ENCODE results near the gene MAN1A2.
"Not testable (repeated sequence)": the region's sequence is repeated elsewhere in the genome, so short reads cannot be mapped to it uniquely, and the experiment has no call there.

MAN1A2 gene

GRCh38 chr1:117447661-117448060, 80.4 kb downstream of the MAN1A2 start:
- no peak overlapping the region for H3K4me3 ChIP-seq (ENCODE audit: low read depth, low read length)
- H3K36me3 ChIP-seq (ENCODE audit: control insufficient read depth, insufficient read depth, low read length): no peaks in the 10 kb centered on the region
- no peak overlapping the region for H3K9ac ChIP-seq (ENCODE audit: low read depth, low read length)
- no peaks in the 10 kb centered on the region; the same call in 1 of the 2 replicates for H3K4me1 ChIP-seq (ENCODE audit: control insufficient read depth, insufficient read depth, low read length)
- H3K27me3 ChIP-seq (ENCODE audit: control insufficient read depth, insufficient read depth, low read length): no peaks in the 10 kb centered on the region
- no peak overlapping the region for H3K27ac ChIP-seq (ENCODE audit: low read depth, low read length)
- H3K9me3 ChIP-seq (ENCODE audit: control insufficient read depth, insufficient read depth, low read length): no peaks in the 10 kb centered on the region; the same call in 1 of the 2 replicates

- no peak overlapping the region for H3K9ac ChIP-seq (ENCODE audit: low read depth, low read length)
- H3K4me1 ChIP-seq (ENCODE audit: control insufficient read depth, insufficient read depth, low read length): no peaks in the 10 kb centered on the region
- H3K9me3 ChIP-seq (ENCODE audit: control insufficient read depth, insufficient read depth, low read length): no peaks in the 10 kb centered on the region; the same call in 1 of the 2 replicates
- H3K27ac ChIP-seq (ENCODE audit: low read depth, low read length): no peak overlapping the region
- no peak overlapping the region for H3K4me3 ChIP-seq (ENCODE audit: low read depth, low read length)
- H3K36me3 ChIP-seq (ENCODE audit: control insufficient read depth, insufficient read depth, low read length): no peaks in the 10 kb centered on the region
- no peaks in the 10 kb centered on the region for H3K27me3 ChIP-seq (ENCODE audit: control insufficient read depth, insufficient read depth, low read length)
Measured at GRCh38 chr1:117452216-117452615, 85.0 kb downstream of the MAN1A2 start.

DNA sequence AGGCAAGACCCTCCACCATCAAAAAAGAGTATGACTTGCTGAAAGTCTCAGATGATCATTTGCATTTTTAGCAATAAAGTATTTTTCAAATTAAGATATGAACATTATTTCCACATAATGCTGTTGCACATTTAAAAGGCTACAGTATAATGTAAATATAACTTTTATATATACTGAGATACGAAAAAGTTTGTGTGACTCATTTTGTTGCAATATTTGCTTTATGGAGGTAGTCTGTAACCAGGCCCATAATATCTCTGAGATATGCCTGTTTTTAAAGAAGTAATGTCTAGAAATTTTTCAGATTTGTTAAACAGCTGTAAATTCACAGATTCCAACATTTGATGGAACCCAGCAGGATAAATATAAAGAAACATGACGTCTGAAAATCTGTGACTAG, 86.7 kb downstream of the MAN1A2 start:
- Histone ChIP-seq H3K9ac (ENCODE audit: low read depth, low read length) (no peak overlapping the region), H3K36me3 (ENCODE audit: control insufficient read depth, insufficient read depth, low read length) (no peaks in the 10 kb centered on the region), H3K4me3 (ENCODE audit: low read depth, low read length) (no peak overlapping the region), H3K9me3 (ENCODE audit: control insufficient read depth, insufficient read depth, low read length) (no peaks in the 10 kb centered on the region; the same call in 1 of the 2 replicates), H3K27ac (ENCODE audit: low read depth, low read length) (no peak overlapping the region), H3K4me1 (ENCODE audit: control insufficient read depth, insufficient read depth, low read length) (no peaks in the 10 kb centered on the region), H3K27me3 (ENCODE audit: control insufficient read depth, insufficient read depth, low read length) (no peaks in the 10 kb centered on the region)

- H3K27me3 ChIP-seq (ENCODE audit: control insufficient read depth, insufficient read depth, low read length); H3K27ac ChIP-seq (ENCODE audit: low read depth, low read length); H3K36me3 ChIP-seq (ENCODE audit: control insufficient read depth, insufficient read depth, low read length); H3K9me3 ChIP-seq (ENCODE audit: control insufficient read depth, insufficient read depth, low read length); H3K9ac ChIP-seq (ENCODE audit: low read depth, low read length); H3K4me1 ChIP-seq (ENCODE audit: control insufficient read depth, insufficient read depth, low read length); H3K4me3 ChIP-seq (ENCODE audit: low read depth, low read length): not testable (repeated sequence)
Measured at GRCh38 chr1:117458410-117458809, 91.2 kb downstream of the MAN1A2 start.

DNA sequence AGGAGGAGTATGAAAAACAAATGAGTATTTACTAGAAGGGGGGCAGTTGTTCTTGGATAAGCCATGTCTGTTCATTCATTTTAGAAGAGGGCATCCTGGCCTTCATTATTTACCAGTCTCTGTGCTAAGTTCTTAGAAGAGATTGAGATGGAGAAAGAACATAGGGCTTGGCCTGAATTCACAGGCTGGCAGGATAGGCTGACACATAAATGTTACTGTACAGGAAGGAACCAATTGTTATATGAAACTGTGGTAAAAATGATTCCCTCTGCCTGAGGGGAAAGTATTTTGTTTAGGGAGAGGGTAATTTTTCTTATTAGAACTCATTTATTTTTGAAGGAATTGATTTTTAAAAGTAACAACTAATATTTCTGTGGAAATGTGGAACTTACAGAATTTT, 99.5 kb downstream of the MAN1A2 start:
- Histone ChIP-seq H3K36me3 (ENCODE audit: control insufficient read depth, insufficient read depth, low read length) (no peaks in the 10 kb centered on the region), H3K27ac (ENCODE audit: low read depth, low read length) (no peak overlapping the region), H3K4me1 (ENCODE audit: control insufficient read depth, insufficient read depth, low read length) (no peaks in the 10 kb centered on the region), H3K9me3 (ENCODE audit: control insufficient read depth, insufficient read depth, low read length) (no peaks in the 10 kb centered on the region), H3K27me3 (ENCODE audit: control insufficient read depth, insufficient read depth, low read length) (no peaks in the 10 kb centered on the region), H3K4me3 (ENCODE audit: low read depth, low read length) (no peak overlapping the region), H3K9ac (ENCODE audit: low read depth, low read length) (no peak overlapping the region)

GRCh38 chr1:117467336-117467735, 100.1 kb downstream of the MAN1A2 start:
- H3K4me3 ChIP-seq (ENCODE audit: low read depth, low read length): no peak overlapping the region
- no peaks in the 10 kb centered on the region for H3K9me3 ChIP-seq (ENCODE audit: control insufficient read depth, insufficient read depth, low read length)
- no peaks in the 10 kb centered on the region for H3K36me3 ChIP-seq (ENCODE audit: control insufficient read depth, insufficient read depth, low read length)
- no peak overlapping the region for H3K9ac ChIP-seq (ENCODE audit: low read depth, low read length)
- no peaks in the 10 kb centered on the region for H3K27me3 ChIP-seq (ENCODE audit: control insufficient read depth, insufficient read depth, low read length)
- H3K4me1 ChIP-seq (ENCODE audit: control insufficient read depth, insufficient read depth, low read length): no peaks in the 10 kb centered on the region
- H3K27ac ChIP-seq (ENCODE audit: low read depth, low read length): no peak overlapping the region

GRCh38 chr1:117473063-117473462, 105.8 kb downstream of the MAN1A2 start:
- H3K4me1 ChIP-seq (ENCODE audit: control insufficient read depth, insufficient read depth, low read length): no peaks in the 10 kb centered on the region

GRCh38 chr1:117475495-117475894, 108.2 kb downstream of the MAN1A2 start:
- not testable (repeated sequence) for H3K9ac ChIP-seq (ENCODE audit: low read depth, low read length); H3K27me3 ChIP-seq (ENCODE audit: control insufficient read depth, insufficient read depth, low read length); H3K4me1 ChIP-seq (ENCODE audit: control insufficient read depth, insufficient read depth, low read length); H3K27ac ChIP-seq (ENCODE audit: low read depth, low read length); H3K36me3 ChIP-seq (ENCODE audit: control insufficient read depth, insufficient read depth, low read length); H3K4me3 ChIP-seq (ENCODE audit: low read depth, low read length); H3K9me3 ChIP-seq (ENCODE audit: control insufficient read depth, insufficient read depth, low read length)

More at GRCh38 chr1:117473063-117473462, 105.8 kb downstream of the MAN1A2 start:
- Histone ChIP-seq H3K9me3 (ENCODE audit: control insufficient read depth, insufficient read depth, low read length) (no peaks in the 10 kb centered on the region), H3K27ac (ENCODE audit: low read depth, low read length) (no peak overlapping the region), H3K9ac (ENCODE audit: low read depth, low read length) (no peak overlapping the region), H3K4me3 (ENCODE audit: low read depth, low read length) (no peak overlapping the region), H3K27me3 (ENCODE audit: control insufficient read depth, insufficient read depth, low read length) (no peaks in the 10 kb centered on the region), H3K36me3 (ENCODE audit: control insufficient read depth, insufficient read depth, low read length) (no peaks in the 10 kb centered on the region)

- H3K9me3 ChIP-seq (ENCODE audit: control insufficient read depth, insufficient read depth, low read length): no peaks in the 10 kb centered on the region
- no peaks in the 10 kb centered on the region for H3K36me3 ChIP-seq (ENCODE audit: control insufficient read depth, insufficient read depth, low read length)
- H3K4me1 ChIP-seq (ENCODE audit: control insufficient read depth, insufficient read depth, low read length): no peaks in the 10 kb centered on the region
- no peak overlapping the region for H3K27ac ChIP-seq (ENCODE audit: low read depth, low read length)
- H3K27me3 ChIP-seq (ENCODE audit: control insufficient read depth, insufficient read depth, low read length): no peaks in the 10 kb centered on the region
- no peak overlapping the region for H3K4me3 ChIP-seq (ENCODE audit: low read depth, low read length)
- H3K9ac ChIP-seq (ENCODE audit: low read depth, low read length): no peak overlapping the region
Measured at GRCh38 chr1:117479086-117479485, 111.8 kb downstream of the MAN1A2 start.

DNA sequence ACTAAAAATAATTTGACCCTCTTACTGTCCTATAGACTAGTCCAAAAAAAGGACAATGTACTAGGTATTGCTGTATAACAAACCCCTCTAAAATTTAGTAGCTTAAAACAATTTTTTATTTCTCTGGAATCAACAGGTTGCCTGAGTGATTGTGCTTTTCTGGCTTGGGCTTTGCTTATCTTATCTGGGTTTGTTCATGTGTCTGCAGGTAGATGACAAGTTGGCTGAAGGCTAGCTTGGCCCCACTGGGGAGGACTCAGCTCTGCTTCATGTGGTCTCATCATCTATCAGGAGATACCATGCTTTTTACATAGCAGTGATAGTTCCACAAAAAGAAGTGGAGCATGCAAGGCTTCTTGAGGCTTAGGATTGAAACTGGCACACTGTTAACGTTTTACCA, 114.2 kb downstream of the MAN1A2 start:
- no peaks in the 10 kb centered on the region for H3K4me1 ChIP-seq (ENCODE audit: control insufficient read depth, insufficient read depth, low read length)
- no peak overlapping the region for H3K27ac ChIP-seq (ENCODE audit: low read depth, low read length)
- H3K9me3 ChIP-seq (ENCODE audit: control insufficient read depth, insufficient read depth, low read length): no peaks in the 10 kb centered on the region
- H3K9ac ChIP-seq (ENCODE audit: low read depth, low read length): no peak overlapping the region
- H3K4me3 ChIP-seq (ENCODE audit: low read depth, low read length): no peak overlapping the region
- H3K27me3 ChIP-seq (ENCODE audit: control insufficient read depth, insufficient read depth, low read length): no peaks in the 10 kb centered on the region
- no peaks in the 10 kb centered on the region for H3K36me3 ChIP-seq (ENCODE audit: control insufficient read depth, insufficient read depth, low read length)

GRCh38 chr1:117493906-117494305, 126.7 kb downstream of the MAN1A2 start:
- Histone ChIP-seq H3K27me3 (ENCODE audit: control insufficient read depth, insufficient read depth, low read length) (no peaks in the 10 kb centered on the region), H3K9me3 (ENCODE audit: control insufficient read depth, insufficient read depth, low read length) (no peaks in the 10 kb centered on the region), H3K4me1 (ENCODE audit: control insufficient read depth, insufficient read depth, low read length) (no peaks in the 10 kb centered on the region), H3K4me3 (ENCODE audit: low read depth, low read length) (no peak overlapping the region), H3K27ac (ENCODE audit: low read depth, low read length) (no peak overlapping the region), H3K36me3 (ENCODE audit: control insufficient read depth, insufficient read depth, low read length) (no peaks in the 10 kb centered on the region), H3K9ac (ENCODE audit: low read depth, low read length) (no peak overlapping the region)

DNA sequence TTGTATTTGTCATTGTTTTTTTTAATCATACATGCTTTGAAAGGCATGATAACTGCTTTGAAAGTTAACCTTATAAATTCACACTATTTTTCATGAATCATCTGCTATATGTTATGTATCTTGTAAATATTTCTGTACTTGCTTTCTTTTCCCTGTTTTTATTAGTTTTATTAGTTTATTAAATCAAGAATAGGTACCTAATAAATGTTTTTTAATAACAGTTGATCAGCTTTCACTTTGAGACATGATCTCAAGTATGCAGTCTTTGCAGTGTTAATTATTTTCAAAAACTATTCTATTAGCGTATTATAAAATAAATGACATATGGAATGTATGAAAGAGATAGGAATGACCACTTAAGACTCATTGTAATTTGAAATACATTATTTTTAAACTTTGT, 127.8 kb downstream of the MAN1A2 start:
- Histone ChIP-seq H3K4me1 (ENCODE audit: control insufficient read depth, insufficient read depth, low read length) (0 out of 2 replicates have a peak, but pooled peaks cover 2% of the 10 kb centered on the region), H3K27me3 (ENCODE audit: control insufficient read depth, insufficient read depth, low read length) (no peaks in the 10 kb centered on the region), H3K4me3 (ENCODE audit: low read depth, low read length) (no peak overlapping the region), H3K9me3 (ENCODE audit: control insufficient read depth, insufficient read depth, low read length) (no peaks in the 10 kb centered on the region), H3K36me3 (ENCODE audit: control insufficient read depth, insufficient read depth, low read length) (no peaks in the 10 kb centered on the region), H3K27ac (ENCODE audit: low read depth, low read length) (no peak overlapping the region), H3K9ac (ENCODE audit: low read depth, low read length) (no peak overlapping the region)
